NCI-H2107 (cell line): Measurements from ENCODE around the gene PLGRKT.
"Not testable (repeated sequence)": the region's sequence is repeated elsewhere in the genome, so short reads cannot be mapped to it uniquely, and the experiment has no call there.

Experiments used
- DNase-seq: peaks from one replicate; lab custom pipeline; 2025; lab: John Stamatoyannopoulos, UW

Gene PLGRKT

GRCh38 chr9:5430912-5431311, 6.8 kb downstream of the PLGRKT start:
- DNase-seq = no peak

- no peak for DNase-seq
Observed at GRCh38 chr9:5429873-5430564, 7.7 kb downstream of the PLGRKT start.

- no peak for DNase-seq
Observed at GRCh38 chr9:5428794-5429528, 8.8 kb downstream of the PLGRKT start.

GRCh38 chr9:5428172-5428571, 9.6 kb downstream of the PLGRKT start:
- DNase-seq = no peak

- DNase-seq = no peak
Observed at GRCh38 chr9:5427005-5427404, 10.7 kb downstream of the PLGRKT start.

- DNase-seq = no peak
Observed at GRCh38 chr9:5425006-5425628, 12.6 kb downstream of the PLGRKT start.

- no peak for DNase-seq
Observed at GRCh38 chr9:5422276-5422675, 15.4 kb downstream of the PLGRKT start.

- no peak for DNase-seq
Observed at GRCh38 chr9:5421163-5421562, 16.6 kb downstream of the PLGRKT start.

GRCh38 chr9:5419987-5420386, 17.7 kb downstream of the PLGRKT start:
- no peak for DNase-seq

- DNase-seq = no peak
Observed at GRCh38 chr9:5418481-5418880, 19.2 kb downstream of the PLGRKT start.

GRCh38 chr9:5416953-5417352, 20.8 kb downstream of the PLGRKT start:
- no peak for DNase-seq

- DNase-seq = no peak
Observed at GRCh38 chr9:5408596-5408995, 29.1 kb downstream of the PLGRKT start.

- DNase-seq = no peak
Observed at GRCh38 chr9:5402217-5402616, 35.5 kb downstream of the PLGRKT start.

GRCh38 chr9:5397547-5397946, 40.2 kb downstream of the PLGRKT start:
- not testable (repeated sequence) for DNase-seq

- DNase-seq = no peak
Observed at GRCh38 chr9:5395428-5395827, 42.3 kb downstream of the PLGRKT start.

GRCh38 chr9:5393976-5394375, 43.7 kb downstream of the PLGRKT start:
- DNase-seq = not testable (repeated sequence)

GRCh38 chr9:5393497-5393896, 44.2 kb downstream of the PLGRKT start:
- DNase-seq = no peak

GRCh38 chr9:5392285-5392684, 45.4 kb downstream of the PLGRKT start:
- DNase-seq = no peak

- no peak for DNase-seq
Observed at GRCh38 chr9:5389109-5389732, 48.5 kb downstream of the PLGRKT start.

- no peak for DNase-seq
Observed at GRCh38 chr9:5388026-5388819, 49.5 kb downstream of the PLGRKT start.

- no peak for DNase-seq
Observed at GRCh38 chr9:5384436-5384835, 53.3 kb downstream of the PLGRKT start.

- no peak for DNase-seq
Observed at GRCh38 chr9:5382479-5382878, 55.2 kb downstream of the PLGRKT start.
